HEK293 (cell line): ENCODE data around the gene EPB41L2.

Source experiments
- KLF1 ChIP-seq: fragments of 450-650 bp; formaldehyde crosslinking; IDR thresholded peaks from 2 replicates; pipeline ENCODE4 v1.5.1; 2016; ENCODE audit warnings: missing biosample characterization, missing genetic modification characterization
- ZNF202 ChIP-seq: fragments of 450-650 bp; formaldehyde crosslinking; IDR thresholded peaks from 2 replicates; pipeline ENCODE4 v1.5.1; 2016; ENCODE audit warnings: missing biosample characterization, missing genetic modification characterization, borderline replicate concordance
- ZNF501 ChIP-seq: fragments of 450-650 bp; formaldehyde crosslinking; IDR thresholded peaks from 2 replicates; pipeline ENCODE4 v1.5.1; 2016; ENCODE audit warnings: missing biosample characterization, missing genetic modification characterization
- ZNF530 ChIP-seq: fragments of 450-650 bp; formaldehyde crosslinking; IDR thresholded peaks from 2 replicates; pipeline ENCODE4 v1.5.1; 2016; ENCODE audit warnings: low read depth, missing biosample characterization, missing genetic modification characterization
- ZNF768 ChIP-seq: fragments of 450-650 bp; formaldehyde crosslinking; IDR thresholded peaks from 2 replicates; pipeline ENCODE4 v1.5.1; 2018; ENCODE audit warnings: missing biosample characterization, mild to moderate bottlenecking, missing genetic modification characterization
- ZNF785 ChIP-seq: fragments of 450-650 bp; formaldehyde crosslinking; IDR thresholded peaks from 2 replicates; pipeline ENCODE4 v1.5.1; 2016; ENCODE audit warnings: missing biosample characterization, missing genetic modification characterization
- TF ChIP-seq, protein P1 (sequence below): fragments of 450-650 bp; formaldehyde crosslinking; IDR thresholded peaks from 2 replicates; pipeline ENCODE4 v1.5.1; 2016; ENCODE audit warnings: missing biosample characterization, missing genetic modification characterization
- TF ChIP-seq, protein P2 (sequence below): fragments of 450-650 bp; formaldehyde crosslinking; IDR thresholded peaks from 2 replicates; pipeline ENCODE4 v1.5.1; 2016; ENCODE audit warnings: missing biosample characterization, missing genetic modification characterization

DNA sequence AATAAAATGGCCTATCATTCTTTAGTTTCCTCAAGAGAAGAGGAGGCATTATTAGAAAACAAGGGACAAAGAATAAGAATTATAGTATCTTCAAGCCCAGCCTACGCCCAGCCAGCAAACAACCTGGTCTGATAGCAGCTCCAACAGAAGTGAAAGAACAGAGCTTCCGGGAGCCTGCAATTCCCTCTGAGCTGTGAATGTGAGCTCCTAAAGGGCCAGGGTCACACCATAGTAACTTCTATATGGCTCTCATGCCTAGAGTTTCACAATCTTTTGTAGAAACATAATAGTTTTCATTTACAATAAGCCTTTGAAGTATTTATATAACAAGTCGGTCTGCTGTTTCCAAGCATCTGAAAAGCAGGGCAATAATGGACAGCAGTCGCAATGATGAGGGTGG lies 119.3 kb downstream of the EPB41L2 start:
- no peak for TF ChIP-seq ZNF202 (tag by site-specific recombination)
- TF ChIP-seq, protein P1, sequence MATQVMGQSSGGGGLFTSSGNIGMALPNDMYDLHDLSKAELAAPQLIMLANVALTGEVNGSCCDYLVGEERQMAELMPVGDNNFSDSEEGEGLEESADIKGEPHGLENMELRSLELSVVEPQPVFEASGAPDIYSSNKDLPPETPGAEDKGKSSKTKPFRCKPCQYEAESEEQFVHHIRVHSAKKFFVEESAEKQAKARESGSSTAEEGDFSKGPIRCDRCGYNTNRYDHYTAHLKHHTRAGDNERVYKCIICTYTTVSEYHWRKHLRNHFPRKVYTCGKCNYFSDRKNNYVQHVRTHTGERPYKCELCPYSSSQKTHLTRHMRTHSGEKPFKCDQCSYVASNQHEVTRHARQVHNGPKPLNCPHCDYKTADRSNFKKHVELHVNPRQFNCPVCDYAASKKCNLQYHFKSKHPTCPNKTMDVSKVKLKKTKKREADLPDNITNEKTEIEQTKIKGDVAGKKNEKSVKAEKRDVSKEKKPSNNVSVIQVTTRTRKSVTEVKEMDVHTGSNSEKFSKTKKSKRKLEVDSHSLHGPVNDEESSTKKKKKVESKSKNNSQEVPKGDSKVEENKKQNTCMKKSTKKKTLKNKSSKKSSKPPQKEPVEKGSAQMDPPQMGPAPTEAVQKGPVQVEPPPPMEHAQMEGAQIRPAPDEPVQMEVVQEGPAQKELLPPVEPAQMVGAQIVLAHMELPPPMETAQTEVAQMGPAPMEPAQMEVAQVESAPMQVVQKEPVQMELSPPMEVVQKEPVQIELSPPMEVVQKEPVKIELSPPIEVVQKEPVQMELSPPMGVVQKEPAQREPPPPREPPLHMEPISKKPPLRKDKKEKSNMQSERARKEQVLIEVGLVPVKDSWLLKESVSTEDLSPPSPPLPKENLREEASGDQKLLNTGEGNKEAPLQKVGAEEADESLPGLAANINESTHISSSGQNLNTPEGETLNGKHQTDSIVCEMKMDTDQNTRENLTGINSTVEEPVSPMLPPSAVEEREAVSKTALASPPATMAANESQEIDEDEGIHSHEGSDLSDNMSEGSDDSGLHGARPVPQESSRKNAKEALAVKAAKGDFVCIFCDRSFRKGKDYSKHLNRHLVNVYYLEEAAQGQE = no peak
- TF ChIP-seq ZNF501 (tag by site-specific recombination) = no peak
- TF ChIP-seq ZNF530 (tag by site-specific recombination) = no peak
- no peak for TF ChIP-seq ZNF768 (tag by site-specific recombination)
- TF ChIP-seq, protein P2, sequence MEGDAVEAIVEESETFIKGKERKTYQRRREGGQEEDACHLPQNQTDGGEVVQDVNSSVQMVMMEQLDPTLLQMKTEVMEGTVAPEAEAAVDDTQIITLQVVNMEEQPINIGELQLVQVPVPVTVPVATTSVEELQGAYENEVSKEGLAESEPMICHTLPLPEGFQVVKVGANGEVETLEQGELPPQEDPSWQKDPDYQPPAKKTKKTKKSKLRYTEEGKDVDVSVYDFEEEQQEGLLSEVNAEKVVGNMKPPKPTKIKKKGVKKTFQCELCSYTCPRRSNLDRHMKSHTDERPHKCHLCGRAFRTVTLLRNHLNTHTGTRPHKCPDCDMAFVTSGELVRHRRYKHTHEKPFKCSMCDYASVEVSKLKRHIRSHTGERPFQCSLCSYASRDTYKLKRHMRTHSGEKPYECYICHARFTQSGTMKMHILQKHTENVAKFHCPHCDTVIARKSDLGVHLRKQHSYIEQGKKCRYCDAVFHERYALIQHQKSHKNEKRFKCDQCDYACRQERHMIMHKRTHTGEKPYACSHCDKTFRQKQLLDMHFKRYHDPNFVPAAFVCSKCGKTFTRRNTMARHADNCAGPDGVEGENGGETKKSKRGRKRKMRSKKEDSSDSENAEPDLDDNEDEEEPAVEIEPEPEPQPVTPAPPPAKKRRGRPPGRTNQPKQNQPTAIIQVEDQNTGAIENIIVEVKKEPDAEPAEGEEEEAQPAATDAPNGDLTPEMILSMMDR (tag by site-specific recombination) = no peak
- no peak for TF ChIP-seq KLF1 (tag by site-specific recombination)
- TF ChIP-seq ZNF785 (tag by site-specific recombination) = no peak
